LNCaP clone FGC (cell line): ENCODE measurements around the gene DTWD2.
"Not testable (repeated sequence)": the region's sequence is repeated elsewhere in the genome, so short reads cannot be mapped to it uniquely, and the experiment has no call there.

Source experiments
- DNase-seq: peaks from one replicate; pipeline ENCODE4 v3.0.0-alpha.2; 2011; ENCODE audit warnings: low read depth
- H3K4me3 ChIP-seq: 2 replicates; pipeline ENCODE4 v1.5.1; 2011; ENCODE audit warnings: mild to moderate bottlenecking, low read depth, low read length, control low read depth
- CTCF ChIP-seq: IDR thresholded peaks from 2 replicates; pipeline ENCODE4 v1.5.1; 2012; ENCODE audit warnings: mild to moderate bottlenecking; ENCODE audit not compliant: control insufficient read depth, insufficient read depth; ENCODE audit errors: extremely low read depth

The DTWD2 gene

DNA sequence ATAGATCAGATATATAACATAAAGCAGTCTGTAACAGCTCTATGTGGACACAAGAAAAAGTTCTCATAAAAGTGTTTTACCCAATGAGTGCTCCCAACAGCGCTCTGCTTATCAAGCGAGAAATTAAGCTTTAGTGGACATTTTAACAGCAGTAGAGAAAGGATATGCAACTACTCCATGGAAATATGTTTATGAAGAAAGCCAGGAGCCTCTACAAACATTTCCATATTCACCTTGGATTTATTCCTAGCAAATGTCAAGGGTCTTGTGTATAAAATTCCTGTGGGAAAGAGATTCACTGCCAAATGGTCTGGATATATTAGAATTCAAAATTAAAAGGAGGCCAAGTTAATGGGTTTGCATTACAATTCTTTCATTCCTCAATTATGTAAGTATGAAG is 66.5 kb downstream of the DTWD2 start:
- no peak for DNase-seq
- TF ChIP-seq CTCF, result no peak
- no peak overlapping the region for H3K4me3 ChIP-seq

GRCh38 chr5:118919016-118919415 is 69.3 kb downstream of the DTWD2 start:
- TF ChIP-seq CTCF, result no peak
- no peak overlapping the region for H3K4me3 ChIP-seq
- DNase-seq, result no peak

GRCh38 chr5:118918232-118918631 is 70.1 kb downstream of the DTWD2 start:
- DNase-seq, result no peak
- no peak overlapping the region for H3K4me3 ChIP-seq
- no peak for TF ChIP-seq CTCF

DNA sequence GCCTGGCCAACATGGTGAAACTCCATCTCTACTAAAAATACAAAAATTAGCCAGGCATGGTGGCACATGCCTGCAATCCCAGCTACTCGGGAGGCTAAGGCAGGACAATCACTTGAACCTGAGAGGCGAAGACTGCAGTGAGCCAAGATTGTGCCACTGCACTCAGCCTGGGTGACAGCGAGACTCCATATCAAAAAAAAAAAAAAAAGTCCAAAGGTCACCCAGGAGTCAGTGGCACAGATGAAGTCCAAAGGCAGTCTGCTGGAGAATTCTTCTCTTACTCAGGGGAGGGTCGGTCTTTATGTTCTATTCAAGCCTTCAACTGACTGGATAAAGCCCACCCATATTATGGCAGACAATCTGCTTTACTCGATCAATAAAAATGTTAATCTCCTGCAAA is 80.8 kb downstream of the DTWD2 start:
- not testable (repeated sequence) for H3K4me3 ChIP-seq, DNase-seq

DNA sequence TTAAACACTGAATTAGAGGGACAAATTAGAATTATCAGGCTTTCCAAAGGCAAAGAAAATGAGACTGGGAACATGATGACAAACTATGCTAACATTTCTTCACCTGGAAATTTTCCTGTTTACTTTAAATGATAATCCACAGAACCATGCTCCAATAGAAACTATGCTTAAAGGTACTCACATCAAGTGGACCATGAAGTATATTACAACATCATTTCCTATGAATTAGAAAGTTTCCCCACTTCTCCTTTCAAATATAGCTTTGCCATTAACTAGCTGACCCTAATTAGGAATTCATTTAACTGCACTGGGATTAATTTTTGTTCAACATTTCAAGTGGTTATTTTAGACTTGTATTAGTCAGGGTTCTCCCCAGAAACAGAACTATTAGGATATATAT is 81.4 kb downstream of the DTWD2 start:
- H3K4me3 ChIP-seq, result no peak overlapping the region
- no peak for DNase-seq
- TF ChIP-seq CTCF, result no peak

DNA sequence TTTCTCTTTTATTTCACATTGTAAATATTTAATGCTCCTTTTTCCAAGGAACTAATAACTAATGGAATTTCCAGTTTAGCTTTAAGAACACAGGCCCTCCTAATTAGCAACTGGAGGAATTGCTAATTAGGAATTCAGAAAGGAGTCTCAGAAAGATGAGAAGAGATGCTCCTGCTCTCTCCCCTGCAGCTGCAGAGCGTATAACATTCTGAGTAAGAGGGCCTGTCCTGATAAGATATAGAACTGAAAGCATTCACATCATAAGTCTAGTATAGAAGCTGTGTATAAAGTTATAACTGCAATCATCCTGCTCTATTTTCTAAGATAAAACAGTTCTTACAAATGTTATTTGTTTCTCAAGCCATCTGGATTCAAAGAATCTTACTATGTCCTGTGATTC is 83.2 kb downstream of the DTWD2 start:
- TF ChIP-seq CTCF, result no peak
- H3K4me3 ChIP-seq, result no peak overlapping the region
- DNase-seq, result no peak

DNA sequence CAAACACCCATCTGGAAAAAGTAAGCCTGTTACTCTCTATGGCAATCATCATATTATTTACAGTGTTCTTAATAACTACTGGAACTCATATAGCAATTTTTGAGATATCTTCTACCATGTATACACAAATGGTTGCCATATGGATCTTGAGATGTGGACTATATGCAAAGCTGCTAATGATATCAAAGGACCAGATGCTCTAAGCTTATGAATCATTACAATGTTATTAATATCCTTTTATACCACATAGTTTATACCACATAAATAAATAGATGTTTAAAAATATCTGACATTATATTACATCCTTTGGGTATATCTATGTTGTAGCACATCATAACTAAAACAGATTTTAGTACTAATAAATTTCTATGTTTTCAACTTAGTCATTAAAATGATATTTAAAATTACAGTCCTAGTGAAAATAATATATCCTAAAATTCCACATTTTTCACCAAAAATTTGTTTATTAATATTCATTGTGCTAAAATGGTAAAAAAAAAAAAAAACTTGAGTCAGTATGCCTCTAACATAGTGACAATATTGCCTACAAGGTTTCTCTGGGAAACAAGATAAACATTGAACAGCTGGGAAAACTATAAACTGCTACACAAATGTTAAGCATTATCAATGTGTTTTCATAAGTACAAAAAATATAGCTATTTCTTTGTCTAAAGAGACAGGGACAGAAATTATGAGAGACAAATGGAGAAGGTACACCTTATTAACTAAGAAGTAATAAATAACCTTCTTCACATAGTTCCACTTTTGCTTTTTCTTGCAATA is 85.5 kb downstream of the DTWD2 start:
- DNase-seq, result no peak
- TF ChIP-seq CTCF, result no peak
- no peak overlapping the region for H3K4me3 ChIP-seq
